ENCODE measurements around the gene TTC7B. TPM values are rescaled to one million over a fixed set of nuclear protein-coding genes. Genes with fewer than 3 reads are reported as not detected.
A peak's percentile ranks its signal among the peaks of the same experiment; 100 is the strongest.
"Not testable (repeated sequence)": the region's sequence is repeated elsewhere in the genome, so short reads cannot be mapped to it uniquely, and the experiment has no call there.

The TTC7B gene
- total RNA-seq, 1 donor from 2014 or later = 82.6 TPM

GRCh38 chr14:90829677-90830076, 13.4 kb upstream of the TTC7B start:
- no peak for TF ChIP-seq CTCF (conservative IDR thresholded peaks at IDR 0.05; ENCODE audit: low read depth, low read length)
- no peak for DNase-seq (ENCODE audit: low read depth)
- H3K4me3 ChIP-seq (ENCODE audit: low read depth, low read length) = no peak overlapping the region

DNA sequence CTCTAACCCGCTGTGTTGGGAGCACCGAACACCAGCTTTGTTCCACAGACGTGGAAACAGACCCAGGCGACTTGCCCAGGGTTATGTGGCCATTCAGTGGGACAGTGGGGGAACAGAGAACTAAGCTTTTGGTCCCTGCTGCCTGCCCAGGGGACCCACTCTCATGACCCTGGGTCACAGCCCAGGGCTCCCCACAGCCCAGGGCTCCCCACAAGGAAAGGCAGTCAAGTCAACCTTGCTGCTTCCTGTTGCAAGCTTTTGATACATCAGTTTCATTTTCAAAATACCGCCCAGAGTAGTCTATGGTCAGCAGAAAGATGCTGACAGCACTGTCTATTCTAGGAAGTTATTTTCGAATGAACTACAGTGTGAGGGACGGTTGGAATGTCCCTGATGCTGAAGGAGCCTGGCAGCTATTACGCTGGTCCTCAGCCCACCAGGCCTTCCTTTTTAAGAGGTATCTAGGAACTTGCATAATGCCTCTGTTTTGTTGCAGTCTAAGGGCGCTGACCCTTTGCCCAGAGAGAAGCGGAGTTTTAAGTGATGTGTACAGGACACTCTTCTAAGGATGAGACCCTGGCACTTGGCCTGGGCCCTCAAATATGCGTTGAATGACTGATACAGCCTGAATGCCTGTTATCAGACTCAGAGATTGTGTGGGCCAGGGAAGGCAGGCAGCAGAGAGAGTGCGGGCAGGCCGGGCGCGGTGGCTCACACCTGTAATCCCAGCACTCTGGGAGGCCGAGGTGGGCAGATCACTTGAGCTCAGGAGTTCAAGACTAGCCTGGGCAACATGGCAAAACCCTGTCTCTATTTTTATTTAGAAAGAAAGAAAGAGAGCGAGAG, 12.6 kb upstream of the TTC7B start:
- H3K4me3 ChIP-seq (ENCODE audit: low read depth, low read length) = peak overlapping the region; percentile 22
- TF ChIP-seq CTCF (conservative IDR thresholded peaks at IDR 0.05; ENCODE audit: low read depth, low read length) = no peak
- DNase-seq (ENCODE audit: low read depth) = no peak

DNA sequence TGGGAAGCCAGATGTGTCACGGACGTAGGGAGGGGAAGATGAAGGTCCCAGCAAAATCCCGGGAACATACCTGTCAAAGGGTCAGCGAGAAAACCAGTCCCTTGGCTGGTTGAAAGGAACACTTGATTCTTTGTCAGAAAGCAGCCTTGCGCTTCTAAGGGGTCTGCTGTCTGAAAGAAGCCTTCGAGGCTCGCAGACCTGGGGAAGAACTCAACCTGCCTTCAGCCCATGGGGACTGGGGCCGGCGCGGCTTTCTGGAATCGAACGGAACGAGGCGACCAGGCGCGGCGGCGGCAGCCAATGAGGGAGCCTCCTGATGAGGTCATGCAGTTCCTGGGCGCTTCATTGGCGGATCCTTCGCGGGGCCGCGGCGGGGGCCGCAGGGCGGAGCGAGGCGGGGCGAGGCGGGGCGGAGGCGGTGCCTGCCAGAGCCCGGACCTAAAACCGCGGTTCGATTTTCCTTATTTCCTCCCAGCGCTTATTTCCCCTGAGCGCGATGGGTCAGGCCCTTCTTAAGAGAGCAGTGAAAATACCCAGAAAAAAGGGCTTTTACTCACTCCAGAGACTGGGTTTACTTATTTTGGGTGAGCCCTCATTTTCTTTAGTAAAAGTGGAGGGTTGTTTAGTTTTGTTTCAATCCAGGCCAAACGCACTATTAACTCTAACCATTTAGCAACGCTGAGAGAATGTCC, 11.8 kb upstream of the TTC7B start:
- H3K4me3 ChIP-seq (ENCODE audit: low read depth, low read length) = peak overlapping the region; percentile 56
- DNase-seq (ENCODE audit: low read depth) = no peak
- no peak for TF ChIP-seq CTCF (conservative IDR thresholded peaks at IDR 0.05; ENCODE audit: low read depth, low read length)

GRCh38 chr14:90823542-90823941, 7.3 kb upstream of the TTC7B start:
- H3K4me3 ChIP-seq (ENCODE audit: low read depth, low read length); DNase-seq (ENCODE audit: low read depth): not testable (repeated sequence)

DNA sequence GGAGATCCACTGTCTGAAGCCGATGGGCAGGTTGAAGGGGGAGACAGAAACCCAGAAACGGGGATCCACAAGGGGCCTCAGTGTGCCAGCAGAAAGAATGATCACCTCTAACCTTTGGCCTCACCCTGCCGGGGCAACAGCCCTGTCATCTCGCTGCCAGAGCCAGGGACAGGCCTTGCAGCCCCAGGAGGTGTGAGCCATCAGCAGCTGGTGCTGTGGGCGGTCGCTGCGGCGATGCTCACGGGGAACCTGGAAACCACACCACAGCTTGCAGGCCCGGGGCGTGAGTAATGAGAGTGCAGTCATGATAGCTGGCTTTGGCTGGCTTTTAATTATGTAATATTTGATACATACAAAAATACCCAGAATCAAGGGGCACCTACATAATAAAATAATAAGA, 4.7 kb upstream of the TTC7B start:
- no peak overlapping the region for H3K4me3 ChIP-seq (ENCODE audit: low read depth, low read length)
- no peak for TF ChIP-seq CTCF (conservative IDR thresholded peaks at IDR 0.05; ENCODE audit: low read depth, low read length)
- no peak for DNase-seq (ENCODE audit: low read depth)

DNA sequence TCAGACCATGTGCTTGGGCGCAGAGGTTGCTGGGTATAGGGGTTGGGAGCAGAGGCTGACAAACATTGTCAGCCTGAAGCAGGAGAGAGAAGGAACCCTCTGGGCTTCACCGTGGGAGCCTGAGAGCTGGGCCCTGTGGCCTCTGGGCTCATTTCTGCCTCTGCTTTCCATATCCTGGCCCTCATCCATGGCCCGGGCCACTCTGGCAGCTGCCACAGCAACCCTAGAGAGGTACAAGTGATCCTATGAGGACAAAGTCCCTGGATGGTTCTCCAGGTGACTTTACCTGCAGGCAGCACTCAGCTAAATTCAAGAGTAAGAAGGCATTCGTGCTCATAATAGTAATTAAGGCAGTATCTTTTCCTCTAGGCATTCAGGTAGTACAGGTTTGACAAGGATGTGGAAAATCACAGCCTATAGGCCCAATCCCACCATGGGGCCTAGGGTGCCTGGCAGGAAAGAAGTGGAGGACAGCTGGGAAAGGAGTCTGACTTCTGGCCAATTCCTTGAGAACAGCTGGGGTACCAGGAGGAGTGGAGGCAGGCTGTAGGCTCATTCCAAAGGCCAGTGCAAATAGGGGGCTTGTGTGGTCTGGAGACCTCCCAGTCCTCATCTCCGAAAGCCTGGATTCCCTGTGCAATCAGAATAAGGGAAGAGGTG, 3.6 kb upstream of the TTC7B start:
- TF ChIP-seq CTCF (conservative IDR thresholded peaks at IDR 0.05; ENCODE audit: low read depth, low read length) = no peak
- DNase-seq (ENCODE audit: low read depth) = no peak
- H3K4me3 ChIP-seq (ENCODE audit: low read depth, low read length) = no peak overlapping the region

DNA sequence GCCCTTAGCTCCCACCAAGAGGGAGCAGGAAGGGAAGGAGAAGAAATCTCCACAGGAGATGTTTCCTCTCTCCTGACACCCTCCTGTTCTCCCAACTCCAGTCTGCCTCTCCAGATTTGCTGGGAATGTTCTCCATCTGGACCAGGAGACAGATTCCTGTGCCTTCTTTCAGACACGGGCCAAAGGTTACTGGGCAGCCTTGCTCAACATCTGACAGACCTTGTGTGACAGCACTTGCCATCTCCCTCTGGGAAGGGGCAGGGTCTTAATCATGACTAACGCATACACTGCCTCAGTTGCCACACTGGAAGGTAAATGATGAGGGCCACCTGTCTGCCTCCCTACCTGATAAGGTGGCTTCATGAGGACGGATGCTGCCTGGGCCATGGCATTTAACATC, 2.5 kb upstream of the TTC7B start:
- TF ChIP-seq CTCF (conservative IDR thresholded peaks at IDR 0.05; ENCODE audit: low read depth, low read length) = no peak
- DNase-seq (ENCODE audit: low read depth) = no peak
- no peak overlapping the region for H3K4me3 ChIP-seq (ENCODE audit: low read depth, low read length)
